K562 (cell line): ENCODE results near the gene PLXNB2. TPM values are rescaled to one million over a fixed set of nuclear protein-coding genes. Genes with fewer than 3 reads are reported as not detected.

ENCODE experiments used
- ATAC-seq: fragments of 200-7000 bp; cut with Tn5 transposase; 3 replicates; pipeline ENCODE4 v1.9.1; 2020; ENCODE audit warnings: moderate library complexity
- BruUV-seq: library from RNA; stranded (reverse); fragments of 400-500 nt; replicated peaks from 2 replicates; lab custom pipeline; 2021; lab: Mats Ljungman, UMichigan
- CTCF ChIA-PET: fragments of 300-600 bp; formaldehyde crosslinking; extraction: SDS; loops from one replicate; lab custom pipeline; 2021; ENCODE audit warnings: low intra/inter-chr PET ratio; lab: Yijun Ruan, JAX
- POLR2A ChIA-PET: fragments of 300-600, 350-650 bp; sonication (Branson Sonifier 250); formaldehyde crosslinking; extraction: SDS; loops from one replicate; lab custom pipeline; 2021; ENCODE audit warnings: antibody characterized with exemption, inconsistent platforms; lab: Yijun Ruan, JAX
- DNase-seq, 4 experiments: peaks; one replicate each; pipeline versions ENCODE4 v3.0.0 to v3.0.0-alpha.2; 2011 to 2018; ENCODE audit warnings: low spot score in 3 of 4, mixed read lengths in 3 of 4; ENCODE audit errors: extremely low read depth in 1 of 4
- FAIRE-seq: peaks from 2 replicates; lab custom pipeline; 2011; peaks lifted over from hg19 to GRCh38; lab: Jason Lieb, UNC
- H2AFZ ChIP-seq: 2 replicates; pipeline ENCODE4 v1.6.0; 2011; ENCODE audit warnings: low read depth, low read length, control low read depth, inconsistent platforms
- H3K27ac ChIP-seq: fragments of 200-600 bp; 3 replicates; pipeline ENCODE4 v1.8.0; 2011; ENCODE audit warnings: low read depth, mild to moderate bottlenecking, control low read depth, inconsistent platforms, low read length, moderate library complexity, mixed read lengths; ENCODE audit errors: extremely low read depth
- H3K27me3 ChIP-seq, 2 experiments: fragments of 300-600 bp in 1 of 2; 2 replicates in 1 of 2; 3 replicates in 1 of 2; pipeline versions ENCODE4 v1.6.0 to v1.8.0; 2011; ENCODE audit warnings: inconsistent platforms in 2 of 2, low read length in 2 of 2, mild to moderate bottlenecking in 1 of 2, mixed read lengths in 1 of 2, moderate library complexity in 1 of 2; ENCODE audit not compliant: control insufficient read depth in 2 of 2, insufficient read depth in 2 of 2
- H3K36me3 ChIP-seq: fragments of 300-600 bp; 3 replicates; pipeline ENCODE4 v1.8.0; 2011; ENCODE audit warnings: mild to moderate bottlenecking, low read length, inconsistent platforms; ENCODE audit not compliant: control insufficient read depth, insufficient read depth
- H3K4me1 ChIP-seq, 2 experiments: fragments of 200-600 bp in 1 of 2; replicated peaks in 1 of 2; 2 replicates in 1 of 2; 3 replicates in 1 of 2; pipeline versions ENCODE4 v1.5.1 to v1.8.0; 2011; ENCODE audit warnings: inconsistent platforms in 2 of 2, low read length in 2 of 2, mild to moderate bottlenecking in 1 of 2, mixed read lengths in 1 of 2, moderate library complexity in 1 of 2; ENCODE audit not compliant: control insufficient read depth in 2 of 2, insufficient read depth in 2 of 2
- H3K4me2 ChIP-seq: 2 replicates; pipeline ENCODE4 v1.6.1; 2011; ENCODE audit warnings: low read length, control low read depth, inconsistent platforms, mixed read lengths; ENCODE audit not compliant: insufficient read depth
- H3K4me3 ChIP-seq: fragments of 200-600 bp; sonication (generic), shearing (Covaris generic); 2 replicates; pipeline ENCODE4 v1.5.1; 2016; ENCODE audit warnings: control low read depth, inconsistent platforms
- H3K79me2 ChIP-seq: fragments of 200-600 bp; 3 replicates; pipeline ENCODE4 v1.8.0; 2011; ENCODE audit warnings: low read length, inconsistent platforms; ENCODE audit not compliant: control insufficient read depth, insufficient read depth
- H3K9ac ChIP-seq, 2 experiments: 2 replicates each; pipeline versions ENCODE4 v1.6.0 to v1.6.1; 2011; ENCODE audit warnings: low read depth in 2 of 2, low read length in 2 of 2, control low read depth in 1 of 2, inconsistent platforms in 1 of 2, mild to moderate bottlenecking in 1 of 2, mixed read lengths in 1 of 2; ENCODE audit not compliant: insufficient read depth in 1 of 2
- H3K9me1 ChIP-seq: one replicate; pipeline ENCODE4 v1.6.0; 2011; ENCODE audit warnings: inconsistent platforms, mild to moderate bottlenecking, low read length, moderate library complexity; ENCODE audit not compliant: control insufficient read depth, insufficient read depth
- H3K9me3 ChIP-seq: replicated peaks from 2 replicates; pipeline ENCODE4 v1.5.1; 2011; ENCODE audit warnings: low read depth, low read length, inconsistent platforms; ENCODE audit not compliant: control insufficient read depth, insufficient read depth
- H4K20me1 ChIP-seq: replicated peaks from 2 replicates; pipeline ENCODE4 v1.6.1; 2011; ENCODE audit warnings: low read length, inconsistent platforms, mixed read lengths; ENCODE audit not compliant: control insufficient read depth, insufficient read depth
- CBX1 ChIP-seq: sonication (generic); IDR thresholded peaks from 2 replicates; pipeline ENCODE4 v1.6.1; 2016; ENCODE audit warnings: antibody characterized with exemption, low read depth, mild to moderate bottlenecking
- FOXP1 ChIP-seq: sonication (generic); formaldehyde crosslinking; IDR thresholded peaks from 2 replicates; pipeline ENCODE4 v1.8.0; 2022; ENCODE audit warnings: mild to moderate bottlenecking, missing genetic modification reagents
- HMGN3 ChIP-seq: IDR thresholded peaks from 2 replicates; pipeline ENCODE4 v1.6.1; 2011; ENCODE audit warnings: borderline replicate concordance, low read depth, mild to moderate bottlenecking, mixed read lengths, low read length; ENCODE audit not compliant: insufficient read length; ENCODE audit errors: extremely low read depth
- KDM4B ChIP-seq, 2 experiments: fragments of 450-650 bp in 1 of 2; sonication (generic) in 1 of 2; IDR thresholded peaks; 2 replicates each; pipeline ENCODE4 v1.6.1; 2016 to 2017; ENCODE audit warnings: borderline replicate concordance in 2 of 2, antibody characterized with exemption in 1 of 2, low read depth in 1 of 2, mild to moderate bottlenecking in 1 of 2
- MXI1 ChIP-seq: IDR thresholded peaks from 2 replicates; pipeline ENCODE4 v1.6.1; 2011; ENCODE audit warnings: low read depth, mild to moderate bottlenecking, improper control_type of control experiment, low read length
- PPARD ChIP-seq: fragments of 250-450 bp; sonication (Bioruptor Pico); IDR thresholded peaks from 2 replicates; pipeline ENCODE4 v1.8.0; 2022; ENCODE audit warnings: inconsistent platforms, mild to moderate bottlenecking, moderate library complexity
- RBFOX2 ChIP-seq: fragments of 200-400 bp; formaldehyde crosslinking; IDR thresholded peaks from 2 replicates; pipeline ENCODE4 v1.6.1; 2017; ENCODE audit warnings: low read depth, mild to moderate bottlenecking, low read length, moderate library complexity
- SMAD4 ChIP-seq: fragments of 250-450 bp; sonication (Bioruptor Pico); conservative IDR thresholded peaks from 2 replicates; pipeline ENCODE4 v1.8.0; 2021; ENCODE audit warnings: inconsistent platforms, mild to moderate bottlenecking, moderate library complexity
- SRF ChIP-seq, 2 experiments: fragments of 250-450, 450-650 bp in 1 of 2; sonication (Bioruptor Pico) in 1 of 2; sonication (generic) in 1 of 2; formaldehyde crosslinking; IDR thresholded peaks; 2 replicates each; pipeline versions ENCODE4 v1.5.0 to v1.5.1; 2020 to 2022; ENCODE audit warnings: mild to moderate bottlenecking in 1 of 2, missing genetic modification reagents in 1 of 2
- TBL1XR1 ChIP-seq, 2 experiments: IDR thresholded peaks; 2 replicates each; pipeline ENCODE4 v1.6.1; 2012; ENCODE audit warnings: improper control_type of control experiment in 2 of 2, low read length in 2 of 2, mild to moderate bottlenecking in 1 of 2
- TEAD1 ChIP-seq, 2 experiments: fragments of 450-650 bp in 1 of 2; sonication (generic) in 1 of 2; formaldehyde crosslinking; IDR thresholded peaks; 2 replicates each; pipeline versions ENCODE4 v1.4.0 to v1.8.0; 2020 to 2022; ENCODE audit warnings: mild to moderate bottlenecking in 2 of 2, missing genetic modification reagents in 1 of 2
- TOE1 ChIP-seq, 2 experiments: fragments of 450-650 bp in 1 of 2; sonication (generic) in 1 of 2; formaldehyde crosslinking in 1 of 2; IDR thresholded peaks; 2 replicates each; pipeline versions ENCODE4 v1.7.1 to v1.8.0; 2016 to 2022; ENCODE audit warnings: borderline replicate concordance in 2 of 2, mild to moderate bottlenecking in 2 of 2, antibody characterized with exemption in 1 of 2, inconsistent platforms in 1 of 2, low read depth in 1 of 2, missing genetic modification reagents in 1 of 2, moderate library complexity in 1 of 2
- ZBTB8A ChIP-seq: fragments of 450-650 bp; IDR thresholded peaks from 2 replicates; pipeline ENCODE4 v1.6.1; 2018; ENCODE audit warnings: mild to moderate bottlenecking, moderate library complexity; ENCODE audit not compliant: partially characterized antibody
- ZNF766 ChIP-seq: fragments of 200-800 bp; sonication (Bioruptor generic); conservative IDR thresholded peaks from 2 replicates; pipeline ENCODE4 v1.6.1; 2016; ENCODE audit warnings: missing genetic modification characterization, missing compliant biosample characterization
- ZNF77 ChIP-seq: fragments of 250-450 bp; sonication (Bioruptor Pico); IDR thresholded peaks from 2 replicates; pipeline ENCODE4 v1.5.0; 2020
- ZNF778 ChIP-seq: fragments of 450-650 bp; formaldehyde crosslinking; IDR thresholded peaks from 2 replicates; pipeline ENCODE4 v1.4.0; 2020; ENCODE audit warnings: mild to moderate bottlenecking, moderate library complexity
- ZNF785 ChIP-seq: fragments of 250-450 bp; sonication (Bioruptor Pico); IDR thresholded peaks from 2 replicates; pipeline ENCODE4 v1.4.0; 2020; ENCODE audit warnings: mild to moderate bottlenecking
- WGBS: fragments of 100-300 bp; shearing (Covaris generic); methylation state at CpG from one replicate; pipeline ENCODE4 v1.1.6; 2016; ENCODE audit warnings: low coverage, mixed read lengths; ENCODE audit not compliant: insufficient coverage; ENCODE audit errors: missing lambda C conversion rate; 5-methylcytosine and 5-hydroxymethylcytosine counted together
- in situ Hi-C: fragments of 300-500 bp; cut with MboI; formaldehyde crosslinking; loops from 4 replicates; pipeline ENCODE4 v1.15.0; 2018; ENCODE audit warnings: inconsistent platforms, mixed read lengths
- intact Hi-C: fragments of 100-400 bp; cut with micrococcal nuclease; formaldehyde crosslinking; loops from 2 replicates; pipeline ENCODE4 v1.14.2; 2022
- polyA plus RNA-seq, 8 experiments: library from polyadenylated mRNA; depleted of rRNA in 4 of 8; stranded (reverse) in 5 of 8; unstranded in 3 of 8; fragments of >200 nt; fragmentation: Nextera tagmentation in 2 of 8; fragmentation: Illumina TruSeq in 1 of 8; extraction: Ambion mirVana in 2 of 8; extraction: Trizol in 1 of 8; gene quantifications; 2 replicates each; pipeline versions ENCODE4 v1.2.1 to v1.2.3, GENCODE V29; 2011 to 2014; ENCODE audit warnings: inconsistent platforms in 1 of 8, missing spikeins in 1 of 8
- total RNA-seq, 7 experiments: library from RNA; depleted of rRNA in 6 of 7; stranded (reverse); fragments of >200 nt in 6 of 7; fragmentation: Illumina TruSeq in 2 of 7; extraction: Trizol in 2 of 7; gene quantifications; 2 replicates each; pipeline versions ENCODE4 v1.2.1 to v1.2.3, GENCODE V29; 2011 to 2021; ENCODE audit warnings: low replicate concordance in 1 of 7

Gene PLXNB2
- total and polyA plus RNA-seq, 9 of the 15 experiments (the other 6 are each of a cell fraction or from before 2014, with no cell fraction given) = 0.15 to 45.1 (median 13.6) TPM

DNA sequence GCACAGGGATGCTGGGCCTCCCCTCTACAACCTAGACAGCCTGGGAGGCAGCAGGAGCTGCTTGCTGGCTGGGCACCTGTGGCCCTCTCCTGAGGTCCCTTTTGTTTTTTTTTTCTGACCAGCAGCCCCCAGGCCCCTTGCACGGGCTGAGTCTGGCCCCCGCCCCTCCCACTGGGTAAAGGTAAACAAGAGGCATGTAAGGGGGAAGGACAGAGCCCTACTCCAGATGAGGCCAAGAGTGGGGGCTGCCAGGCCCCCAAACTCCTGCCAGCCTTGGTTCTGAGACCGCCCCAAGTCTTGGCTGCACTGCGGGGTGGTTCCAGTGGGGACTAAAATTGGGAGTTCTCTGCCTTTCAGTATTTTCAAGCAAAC, 9.2 kb downstream of the PLXNB2 start:
- H3K9me1 ChIP-seq = no peaks in the 10 kb centered on the region
- H3K9ac ChIP-seq = peak overlapping the region in 1 of 2 experiments; percentile 45; a peak in 1 of 4 replicates
- ChIA-PET CTCF (no interaction called here), POLR2A (no interaction called here)
- H2AFZ ChIP-seq = no peak overlapping the region
- H3K27me3 ChIP-seq = no peaks in the 10 kb centered on the region
- no peak overlapping the region for H3K4me3 ChIP-seq
- no peaks in the 10 kb centered on the region; the same call in 2 of the 3 replicates for H3K36me3 ChIP-seq
- no peak overlapping the region for H3K27ac ChIP-seq
- WGBS = 94% methylated on average over 2 of the region's 4 CpGs
- DNase-seq (no peak), ATAC-seq (no peak), FAIRE-seq (no peak)
- in situ Hi-C loops = no loop called here
- H3K4me2 ChIP-seq = no peak overlapping the region
- TF ChIP-seq ZNF785 (no peak), TBL1XR1 (IDR thresholded peaks at IDR 0.05; ENCODE audit: low read length in 2 of 2) (no peak), CBX1 (no peak), MXI1 (no peak), ZNF766 (CRISPR knock-in tag) (no peak), KDM4B (IDR thresholded peaks at IDR 0.05; ENCODE audit: borderline replicate concordance in 2 of 2, low read depth in 1 of 2) (no peak), TOE1 (IDR thresholded peaks at IDR 0.05; ENCODE audit: borderline replicate concordance) (no peak), TOE1 (CRISPR knock-in tag; IDR thresholded peaks at IDR 0.05; ENCODE audit: borderline replicate concordance, low read depth) (no peak), TEAD1 (CRISPR knock-in tag; IDR thresholded peaks at IDR 0.05) (no peak), RBFOX2 (no peak), ZNF778 (no peak), ZNF77 (CRISPR knock-in tag) (no peak), SRF (CRISPR knock-in tag; IDR thresholded peaks at IDR 0.05) (no peak), ZBTB8A (no peak), PPARD (no peak), FOXP1 (CRISPR knock-in tag) (no peak), HMGN3 (no peak), SMAD4 (CRISPR knock-in tag) (no peak)
- no peaks in the 10 kb centered on the region for H3K9me3 ChIP-seq
- H3K79me2 ChIP-seq = peaks cover 36% of the 10 kb centered on the region; the same call in 2 of the 3 replicates
- intact Hi-C loops = no loop called here
- BruUV-seq = no TSS peak
- peaks cover 0 to 69% of the 10 kb centered on the region in 2 experiments; a peak in 2 of 5 replicates for H3K4me1 ChIP-seq
- H4K20me1 ChIP-seq = no peaks in the 10 kb centered on the region
